NCI-H2029 (cell line): Measurements from ENCODE around the gene SLU7.
A peak's percentile ranks its signal among the peaks of the same experiment; 100 is the strongest.

Experiments used
- DNase-seq: peaks from one replicate; lab custom pipeline; 2025; lab: John Stamatoyannopoulos, UW

The SLU7 gene

DNA sequence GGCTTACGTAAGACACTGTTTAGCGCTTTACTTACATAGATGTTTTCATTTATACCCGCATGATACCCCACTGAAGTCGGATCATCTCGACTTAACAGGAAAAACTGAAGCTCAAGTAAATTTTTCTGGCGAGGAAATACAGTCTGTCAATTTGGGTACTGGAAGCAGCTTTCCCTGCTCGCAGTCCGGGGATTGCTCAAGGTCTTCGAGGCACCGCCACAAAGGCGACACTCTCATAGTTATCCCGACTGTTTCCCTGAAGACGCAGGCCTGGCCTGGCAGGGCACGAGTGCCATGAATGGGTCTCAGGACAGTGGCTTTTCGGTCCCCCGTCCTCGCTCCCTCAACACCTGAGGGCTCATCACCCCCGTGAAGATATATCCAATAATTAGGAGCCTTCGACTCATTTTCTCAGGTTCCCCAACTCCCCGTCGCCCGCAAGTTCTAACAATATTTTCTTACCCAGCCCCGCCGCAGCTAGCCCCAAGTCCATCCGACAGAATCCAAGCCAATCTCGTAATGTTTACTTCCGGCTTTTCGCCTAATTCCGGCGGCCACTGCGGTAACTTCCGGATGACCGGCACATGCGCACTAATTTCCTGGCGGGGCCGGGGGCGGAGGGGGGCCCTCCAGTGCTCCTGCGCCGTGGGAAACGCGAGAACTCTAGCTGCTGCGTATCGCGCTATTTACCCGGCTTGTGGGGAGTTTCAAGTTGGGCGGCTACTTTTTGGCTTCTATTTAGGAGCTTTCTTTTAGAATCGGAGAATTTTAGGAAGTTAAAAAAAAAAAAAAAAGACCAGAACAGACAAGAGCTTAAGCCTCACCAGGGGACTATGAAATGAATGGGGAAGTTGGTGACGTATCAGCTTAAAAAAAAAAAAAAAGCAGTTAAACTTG, at the start of gene SLU7:
Gene SLU7, minus strand, starts transcription at position 521 of the 897 bp plus-strand sequence. CDS start 3,787 bp downstream, outside the sequence.
- peak; percentile 94 for DNase-seq

DNA sequence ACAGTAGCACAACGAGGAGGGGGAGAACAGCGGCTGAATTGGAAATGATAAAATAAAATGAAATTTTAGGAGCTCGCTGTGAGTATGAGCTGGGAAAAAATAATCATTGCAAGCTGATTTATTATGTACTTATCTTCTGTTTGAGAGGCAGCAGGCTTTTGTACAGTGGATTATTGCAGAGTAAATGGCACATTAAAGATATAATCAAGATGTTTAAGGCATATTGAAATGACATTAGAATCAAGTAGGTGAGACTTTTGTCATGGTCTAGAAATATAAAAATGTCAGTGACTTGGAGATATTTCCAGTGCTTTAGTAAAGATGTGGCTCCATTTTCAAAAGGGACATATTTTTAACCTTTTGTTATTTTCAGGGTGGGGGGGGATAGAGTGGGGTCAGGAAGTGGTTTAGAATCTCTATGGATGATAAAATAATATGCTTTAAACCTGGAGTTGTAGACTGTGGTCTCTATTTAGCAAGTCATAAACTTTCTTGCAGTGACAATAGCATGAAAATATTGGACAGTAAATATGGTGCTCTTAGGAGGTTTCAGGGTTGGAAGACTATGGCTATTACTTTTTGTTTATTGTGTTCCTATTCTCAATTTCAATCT, 49.6 kb upstream of the SLU7 start:
- no peak for DNase-seq

GRCh38 chr5:160467555-160468362, 48.9 kb upstream of the SLU7 start:
- no peak for DNase-seq

DNA sequence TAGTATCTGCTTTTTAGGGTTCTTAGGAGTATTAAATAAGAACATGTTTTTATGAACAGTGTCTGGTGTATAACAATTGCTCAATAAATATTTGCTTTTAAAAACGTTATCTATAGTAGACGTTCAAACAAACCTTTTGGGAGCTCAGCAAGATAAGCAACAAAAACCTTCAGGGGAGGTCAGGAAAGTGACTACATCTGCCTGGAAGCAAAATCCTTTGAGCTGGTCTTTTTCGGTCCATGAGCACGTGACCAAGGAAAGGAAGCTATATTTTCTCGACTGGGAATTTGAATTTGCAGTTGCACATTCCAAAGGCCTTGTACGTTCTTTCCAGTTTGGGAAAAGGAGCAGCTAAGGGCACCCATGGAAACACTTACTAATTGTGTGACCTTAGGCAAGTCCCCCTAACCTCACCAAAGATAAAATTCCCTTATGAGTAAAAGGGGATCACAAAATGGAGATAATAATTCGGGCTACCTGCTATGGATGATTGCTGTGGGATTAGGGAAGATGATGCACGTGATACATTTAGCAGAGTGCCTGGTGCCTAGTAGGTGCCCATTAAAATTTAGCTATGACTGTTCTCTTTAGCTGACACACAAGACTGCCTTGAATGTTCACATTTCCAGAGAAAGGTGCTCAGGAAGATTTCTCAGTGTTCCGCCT, 48.1 kb upstream of the SLU7 start:
- DNase-seq: no peak

DNA sequence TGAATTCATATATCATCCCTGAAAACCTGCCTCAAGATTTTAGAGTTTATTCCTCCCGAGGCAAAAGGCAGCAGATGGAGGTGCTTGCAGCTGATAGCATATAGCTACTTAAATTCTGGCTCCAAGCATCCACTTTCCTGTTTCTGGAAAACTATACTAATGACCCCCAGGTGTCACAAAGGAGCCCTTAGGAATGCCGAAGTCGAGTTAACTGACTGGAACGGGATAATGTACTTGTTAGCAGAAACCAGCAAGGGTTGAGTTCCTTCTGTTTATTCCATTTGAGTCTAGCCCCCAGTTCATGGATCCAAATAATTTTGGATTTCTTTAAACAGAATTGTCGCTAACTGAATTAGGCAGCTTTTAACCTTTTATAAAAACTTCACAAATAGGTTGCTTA, 47.2 kb upstream of the SLU7 start:
- no peak for DNase-seq

DNA sequence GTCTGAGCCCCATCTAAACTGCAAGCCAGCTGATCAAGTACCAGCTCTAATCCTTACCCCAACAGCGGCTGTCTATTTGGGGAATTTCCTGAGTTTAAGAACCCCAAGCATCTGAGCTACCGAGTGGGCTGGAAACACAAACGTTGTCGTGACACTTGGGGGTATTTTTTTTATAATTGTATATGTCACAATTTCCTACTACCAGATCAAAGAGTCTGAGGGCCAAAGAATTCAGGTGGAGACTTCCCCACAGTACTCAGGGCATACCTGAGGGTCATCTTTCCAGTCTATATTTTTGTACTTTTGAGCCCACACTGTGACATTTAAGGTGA, 45.6 kb upstream of the SLU7 start:
- DNase-seq: no peak

GRCh38 chr5:160463740-160464465, 45.0 kb upstream of the SLU7 start:
- peak; percentile 24 for DNase-seq

GRCh38 chr5:160463227-160463626, 44.3 kb upstream of the SLU7 start:
- DNase-seq: no peak

GRCh38 chr5:160462167-160462566, 43.3 kb upstream of the SLU7 start:
- peak; percentile 20 for DNase-seq

- DNase-seq: no peak
Observed at GRCh38 chr5:160461378-160461777, 42.5 kb upstream of the SLU7 start.

DNA sequence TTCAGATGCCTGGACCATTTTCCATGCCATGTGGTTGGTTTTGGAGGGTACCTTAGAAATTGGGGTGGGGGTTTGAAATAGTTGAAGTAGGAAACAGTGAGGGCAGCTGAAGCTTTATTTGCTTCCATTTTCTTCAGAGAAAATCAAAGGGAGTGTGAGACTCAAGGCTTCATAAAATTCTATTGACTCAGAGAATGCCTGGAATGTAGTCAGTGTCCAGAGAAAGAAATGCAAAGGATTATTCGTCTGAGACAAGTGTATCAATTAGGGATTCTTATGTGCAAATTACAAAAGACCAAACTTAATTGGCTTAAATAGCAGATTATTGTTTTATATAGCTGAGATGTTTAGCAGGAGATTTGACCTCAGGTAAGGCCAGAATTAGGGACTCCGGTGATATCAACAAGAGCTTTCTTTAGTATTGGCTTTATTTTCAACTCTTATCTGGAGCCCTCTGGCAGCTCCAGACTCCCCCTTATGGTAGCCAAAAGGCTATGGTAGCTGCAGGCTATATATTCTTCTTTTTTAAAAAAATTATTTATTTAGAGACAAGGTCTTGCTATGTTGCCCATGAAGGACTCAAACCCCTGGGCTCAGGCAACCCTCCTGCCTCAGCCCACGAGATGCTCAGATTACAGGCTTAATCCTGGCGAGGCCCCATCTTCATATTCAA, 41.6 kb upstream of the SLU7 start:
- no peak for DNase-seq

- no peak for DNase-seq
Observed at GRCh38 chr5:160458806-160459800, 40.2 kb upstream of the SLU7 start.

GRCh38 chr5:160457252-160457651, 38.4 kb upstream of the SLU7 start:
- no peak for DNase-seq

DNA sequence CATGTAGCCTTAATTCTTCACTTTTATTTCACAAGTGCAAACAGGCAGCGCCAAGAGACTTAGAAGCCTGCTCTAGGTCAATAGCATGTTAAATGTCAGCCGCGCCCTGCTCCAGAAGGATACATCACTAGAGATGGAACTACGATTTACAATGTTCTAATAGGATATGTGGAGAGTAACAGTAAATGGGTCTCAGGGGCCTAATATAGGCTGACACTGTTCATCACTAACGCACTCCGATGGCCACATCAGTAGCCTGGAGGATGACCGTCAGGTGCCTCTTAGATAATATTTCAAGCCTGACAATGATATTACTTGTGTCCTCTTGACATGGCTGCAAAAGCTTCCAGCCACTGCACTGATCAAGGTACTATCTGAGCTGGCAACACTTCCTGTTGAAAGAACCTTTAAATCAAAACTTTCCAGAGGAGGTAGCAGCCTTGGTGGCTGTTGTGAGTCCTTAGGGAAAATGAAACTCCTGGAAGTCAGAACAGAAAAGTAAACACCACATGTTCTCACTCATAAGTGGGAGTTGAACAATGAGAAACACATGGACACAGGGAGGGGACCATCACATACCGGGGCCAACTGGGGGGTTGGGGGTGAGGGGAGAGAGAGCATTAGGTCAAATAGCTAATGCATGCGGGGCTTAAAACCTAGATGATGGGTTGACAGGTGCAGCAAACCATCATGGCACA, 37.7 kb upstream of the SLU7 start:
- no peak for DNase-seq

- DNase-seq: no peak
Observed at GRCh38 chr5:160455600-160455999, 36.7 kb upstream of the SLU7 start.

DNA sequence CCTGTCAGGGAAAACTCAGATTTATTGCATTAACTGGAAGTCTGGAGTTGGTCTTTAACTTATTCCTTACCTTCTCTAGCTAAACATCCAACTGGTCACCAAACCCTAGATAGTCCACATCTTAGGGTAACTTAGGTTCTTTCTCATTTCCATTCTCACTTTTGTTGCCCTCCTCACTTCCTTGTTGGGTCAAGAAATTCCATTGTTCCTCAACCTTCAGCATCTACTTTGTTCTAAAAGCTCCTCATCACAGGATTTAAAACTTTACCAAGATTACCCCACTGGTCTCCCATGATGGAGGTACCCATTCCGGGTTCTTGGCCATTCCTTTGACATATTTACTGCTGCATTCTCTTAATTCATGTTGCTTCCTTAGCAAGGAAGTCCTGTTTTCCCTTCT, 34.9 kb upstream of the SLU7 start:
- DNase-seq: no peak

GRCh38 chr5:160452795-160453194, 33.9 kb upstream of the SLU7 start:
- DNase-seq: no peak

- DNase-seq: no peak
Observed at GRCh38 chr5:160452036-160452435, 33.2 kb upstream of the SLU7 start.

DNA sequence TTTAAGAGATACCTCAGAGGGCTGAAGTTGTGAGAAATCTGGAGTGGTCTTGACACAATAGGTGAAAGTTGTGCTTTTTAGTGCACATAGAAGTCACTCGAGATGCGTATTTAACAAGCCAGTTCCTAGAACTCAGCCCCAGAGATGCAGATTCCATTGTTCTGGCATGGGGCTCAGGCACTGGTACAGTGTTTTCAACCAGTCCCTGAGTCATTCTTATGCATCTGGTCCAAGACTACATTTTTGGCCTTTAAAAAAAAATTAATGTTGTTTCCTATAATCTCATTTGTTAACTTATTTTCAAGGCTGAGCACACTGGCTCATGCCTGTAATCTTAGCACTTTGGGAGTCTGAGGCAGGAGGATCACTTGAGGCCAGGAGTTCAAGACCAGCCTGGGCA, 32.4 kb upstream of the SLU7 start:
- DNase-seq: no peak
